Trophoblast cell (in vitro differentiated cells and primary cell): Measurements from ENCODE around the gene THYN1.
A peak's percentile ranks its signal among the peaks of the same experiment; 100 is the strongest.
"Not testable (repeated sequence)": the region's sequence is repeated elsewhere in the genome, so short reads cannot be mapped to it uniquely, and the experiment has no call there.

ENCODE experiments used
- DNase-seq, 2 donors: peaks; one replicate each; pipeline ENCODE4 v3.0.0-alpha.2; 2016
- H2AFZ ChIP-seq: 2 replicates; pipeline ENCODE4 v1.6.1; 2013; ENCODE audit warnings: low read length, moderate library complexity, mild to moderate bottlenecking; ENCODE audit not compliant: insufficient read depth, poor library complexity
- H2AK5ac ChIP-seq: 2 replicates; pipeline ENCODE4 v1.6.1; 2013; ENCODE audit warnings: mild to moderate bottlenecking, low read length
- H2BK120ac ChIP-seq: 2 replicates; pipeline ENCODE4 v1.6.1; 2013; ENCODE audit warnings: low read length, mild to moderate bottlenecking, moderate library complexity; ENCODE audit not compliant: insufficient read depth, poor library complexity
- H2BK12ac ChIP-seq: 2 replicates; pipeline ENCODE4 v1.6.1; 2013; ENCODE audit warnings: mild to moderate bottlenecking, low read length, moderate library complexity
- H2BK5ac ChIP-seq: 2 replicates; pipeline ENCODE4 v1.6.1; 2013; ENCODE audit warnings: low read length, low read depth, moderate library complexity, mild to moderate bottlenecking; ENCODE audit not compliant: poor library complexity
- H3K14ac ChIP-seq: 2 replicates; pipeline ENCODE4 v1.6.1; 2013; ENCODE audit warnings: mild to moderate bottlenecking, low read length
- H3K18ac ChIP-seq: 2 replicates; pipeline ENCODE4 v1.6.1; 2013; ENCODE audit warnings: mild to moderate bottlenecking, low read length
- H3K23ac ChIP-seq: 2 replicates; pipeline ENCODE4 v1.6.1; 2013; ENCODE audit warnings: low read length
- H3K27ac ChIP-seq: 2 replicates; pipeline ENCODE4 v1.5.1; 2013; ENCODE audit warnings: low read depth, mild to moderate bottlenecking, inconsistent platforms, low read length, moderate library complexity
- H3K27me3 ChIP-seq: 2 replicates; pipeline ENCODE4 v1.6.1; 2013; ENCODE audit warnings: inconsistent platforms, mild to moderate bottlenecking, low read length, moderate library complexity; ENCODE audit not compliant: insufficient read depth
- H3K36me3 ChIP-seq, 2 experiments: 1 replicate in 1 of 2; 2 replicates in 1 of 2; pipeline ENCODE4 v1.6.1; 2013; ENCODE audit warnings: low read length in 2 of 2, mild to moderate bottlenecking in 2 of 2, moderate library complexity in 1 of 2; ENCODE audit not compliant: insufficient read depth in 2 of 2, control insufficient read depth in 1 of 2
- H3K4ac ChIP-seq: 2 replicates; pipeline ENCODE4 v1.6.1; 2013; ENCODE audit warnings: low read depth, mild to moderate bottlenecking, low read length, moderate library complexity
- H3K4me1 ChIP-seq, 2 experiments: 1 replicate in 1 of 2; 2 replicates in 1 of 2; pipeline ENCODE4 v1.6.1; 2013; ENCODE audit warnings: low read length in 2 of 2, mild to moderate bottlenecking in 2 of 2, moderate library complexity in 1 of 2; ENCODE audit not compliant: insufficient read depth in 2 of 2, control insufficient read depth in 1 of 2
- H3K4me2 ChIP-seq: 2 replicates; pipeline ENCODE4 v1.6.1; 2013; ENCODE audit warnings: inconsistent platforms, mild to moderate bottlenecking, low read length, moderate library complexity
- H3K4me3 ChIP-seq: 2 replicates; pipeline ENCODE4 v1.5.1; 2013; ENCODE audit warnings: mild to moderate bottlenecking, low read depth, low read length, inconsistent platforms
- H3K79me1 ChIP-seq: one replicate; pipeline ENCODE4 v1.6.1; 2013; ENCODE audit warnings: low read length
- H3K79me2 ChIP-seq: 2 replicates; pipeline ENCODE4 v1.6.1; 2013; ENCODE audit warnings: low read length, mild to moderate bottlenecking; ENCODE audit not compliant: control insufficient read depth, insufficient read depth, poor library complexity
- H3K9ac ChIP-seq: 2 replicates; pipeline ENCODE4 v1.6.1; 2013; ENCODE audit warnings: mild to moderate bottlenecking, low read length
- H3K9me3 ChIP-seq: 2 replicates; pipeline ENCODE4 v1.6.1; 2013; ENCODE audit warnings: low read depth, mild to moderate bottlenecking, control low read depth, inconsistent platforms, low read length; ENCODE audit not compliant: insufficient read depth
- H4K12ac ChIP-seq: 2 replicates; pipeline ENCODE4 v1.6.1; 2013; ENCODE audit warnings: low read depth, mild to moderate bottlenecking, low read length, moderate library complexity
- H4K8ac ChIP-seq: 2 replicates; pipeline ENCODE4 v1.6.1; 2013; ENCODE audit warnings: low read depth, mild to moderate bottlenecking, low read length, moderate library complexity
- H4K91ac ChIP-seq: one replicate; pipeline ENCODE4 v1.6.1; 2013; ENCODE audit warnings: low read depth, mild to moderate bottlenecking, low read length, moderate library complexity
- WGBS: extraction: QIAGEN DNeasy Blood & Tissue Kit; methylation state at CpG from one replicate; pipeline ENCODE4 v1.1.7; 2013; ENCODE audit warnings: missing lambda C conversion rate; ENCODE audit not compliant: insufficient read length, insufficient coverage; ENCODE audit errors: extremely low coverage; 5-methylcytosine and 5-hydroxymethylcytosine counted together

THYN1 gene

GRCh38 chr11:134282121-134283045, 29.2 kb upstream of the THYN1 start:
- Histone ChIP-seq H2AFZ (no peak overlapping the region), H3K27me3 (peaks cover 10% of the 10 kb centered on the region), H3K79me1 (no peaks in the 10 kb centered on the region), H3K79me2 (no peaks in the 10 kb centered on the region), H3K4me1 (no peaks in the 10 kb centered on the region), H4K8ac (no peak overlapping the region), H4K12ac (no peak overlapping the region), H2BK12ac (no peak overlapping the region), H2BK120ac (no peak overlapping the region), H3K4me3 (no peak overlapping the region), H3K9me3 (peaks cover 4% of the 10 kb centered on the region), H3K4me2 (no peak overlapping the region), H3K23ac (no peak overlapping the region), H3K27ac (no peak overlapping the region), H3K14ac (no peak overlapping the region), H2AK5ac (no peak overlapping the region), H4K91ac (no peak overlapping the region), H3K9ac (no peak overlapping the region), H3K36me3 (no peaks in the 10 kb centered on the region), H3K4ac (no peak overlapping the region), H3K18ac (no peak overlapping the region), H2BK5ac (no peak overlapping the region)
- WGBS: no CpG with 5 or more reads among the region's 22 CpGs
- no peak for DNase-seq

GRCh38 chr11:134281635-134282034, 28.5 kb upstream of the THYN1 start:
- not testable (repeated sequence) for H3K36me3 ChIP-seq, H3K4me3 ChIP-seq, H2BK120ac ChIP-seq, H3K27ac ChIP-seq, H3K9me3 ChIP-seq, H2AFZ ChIP-seq, H3K79me1 ChIP-seq, H2BK12ac ChIP-seq, H2AK5ac ChIP-seq, H3K79me2 ChIP-seq, H4K12ac ChIP-seq, H4K8ac ChIP-seq, H3K23ac ChIP-seq, H3K4me2 ChIP-seq, DNase-seq, H3K18ac ChIP-seq, H3K14ac ChIP-seq, H2BK5ac ChIP-seq, H3K4ac ChIP-seq, H4K91ac ChIP-seq, H3K9ac ChIP-seq, H3K4me1 ChIP-seq
- peaks cover 18% of the 10 kb centered on the region for H3K27me3 ChIP-seq
- no CpG with 5 or more reads among the region's 17 CpGs for WGBS

GRCh38 chr11:134278356-134278755, 25.2 kb upstream of the THYN1 start:
- Histone ChIP-seq H2BK120ac (no peak overlapping the region), H4K8ac (no peak overlapping the region), H2BK12ac (no peak overlapping the region), H3K18ac (no peak overlapping the region), H3K4me1 (peaks cover 5 to 15% of the 10 kb centered on the region in 2 experiments), H4K12ac (no peak overlapping the region), H3K23ac (peak overlapping the region; percentile 94), H3K27me3 (peaks cover 33% of the 10 kb centered on the region), H2AFZ (no peak overlapping the region), H3K36me3 (no peaks in the 10 kb centered on the region), H3K4ac (no peak overlapping the region), H3K79me2 (no peaks in the 10 kb centered on the region), H2BK5ac (no peak overlapping the region), H3K9me3 (peaks cover 9% of the 10 kb centered on the region), H2AK5ac (no peak overlapping the region), H3K79me1 (no peaks in the 10 kb centered on the region), H3K4me3 (no peak overlapping the region), H3K14ac (no peak overlapping the region), H4K91ac (no peak overlapping the region), H3K27ac (no peak overlapping the region), H3K4me2 (no peak overlapping the region), H3K9ac (peak overlapping the region; percentile 52)
- DNase-seq: no peak
- WGBS: no CpG with 5 or more reads among the region's 4 CpGs

GRCh38 chr11:134277183-134278001, 24.2 kb upstream of the THYN1 start:
- Histone ChIP-seq H4K91ac (no peak overlapping the region), H3K4ac (no peak overlapping the region), H3K9me3 (peaks cover 9% of the 10 kb centered on the region), H3K9ac (no peak overlapping the region), H2AK5ac (no peak overlapping the region), H2BK5ac (no peak overlapping the region), H3K23ac (no peak overlapping the region), H3K27ac (no peak overlapping the region), H2AFZ (no peak overlapping the region), H4K12ac (no peak overlapping the region), H3K27me3 (peaks cover 36% of the 10 kb centered on the region), H3K14ac (no peak overlapping the region), H3K18ac (no peak overlapping the region), H2BK120ac (no peak overlapping the region), H3K79me1 (no peaks in the 10 kb centered on the region), H3K36me3 (no peaks in the 10 kb centered on the region), H4K8ac (no peak overlapping the region), H3K4me1 (peaks cover 5 to 15% of the 10 kb centered on the region in 2 experiments), H2BK12ac (no peak overlapping the region), H3K4me2 (peak overlapping the region; percentile 74), H3K4me3 (no peak overlapping the region), H3K79me2 (no peaks in the 10 kb centered on the region)
- no CpG with 5 or more reads among the region's 36 CpGs for WGBS
- DNase-seq: no peak
